Measurements from ENCODE around the gene SLC6A7. TPM values are rescaled to one million over a fixed set of nuclear protein-coding genes. Genes with fewer than 3 reads are reported as not detected.

The SLC6A7 gene
- total RNA-seq, 4 donors from 2014 or later: not detected

DNA sequence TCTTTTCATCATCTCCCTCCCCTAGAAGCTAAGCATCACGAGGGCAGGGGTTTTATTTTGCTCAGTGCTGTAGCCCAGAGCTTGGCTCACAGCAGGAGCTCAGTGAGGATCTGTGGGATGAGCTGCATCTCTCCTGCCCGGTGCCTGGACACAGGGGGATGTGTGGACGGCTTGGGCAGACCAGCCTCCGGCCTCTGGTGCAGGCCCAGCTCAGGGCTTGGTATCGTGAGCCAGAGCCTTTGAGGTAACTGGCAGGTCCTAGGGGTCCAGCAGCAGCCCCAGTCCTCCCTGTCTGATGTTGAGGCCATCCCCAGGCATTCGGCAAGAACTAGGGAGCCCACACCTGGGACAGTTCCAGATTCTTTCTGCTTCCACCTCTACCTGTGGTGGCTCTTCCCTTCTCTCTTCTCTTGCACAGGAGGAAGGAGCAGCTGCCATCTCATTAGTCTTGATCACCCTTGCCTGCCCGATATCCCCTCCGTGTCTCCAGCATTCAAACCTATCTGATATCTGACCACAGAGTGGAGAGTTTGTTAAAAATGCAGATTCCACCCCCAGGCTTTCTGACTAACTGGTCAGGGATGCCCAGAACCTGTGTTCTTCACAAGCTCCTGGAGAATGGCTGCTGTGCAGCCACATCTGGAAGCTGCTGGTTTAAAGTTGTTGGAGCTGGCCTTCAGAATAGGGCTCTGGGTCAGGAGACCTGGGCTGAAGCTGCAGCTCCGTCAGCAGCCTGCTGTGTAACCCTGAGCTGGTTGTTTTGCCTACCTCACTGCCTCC is 7.9 kb upstream of the SLC6A7 start:
- Histone ChIP-seq H3K4me1 (peaks cover 0 to 29% (median 10%) of the 10 kb centered on the region in 4 donors), H3K4me3 (no peak overlapping the region), H3K9me3 (no peaks in the 10 kb centered on the region), H3K36me3 (no peaks in the 10 kb centered on the region), H3K27ac (peak overlapping the region in 3 of 4 donors; percentile 50 to 75 (median 67)), H3K27me3 (no peaks in the 10 kb centered on the region)
- no peak for DNase-seq (ENCODE audit: low spot score in 2 of 2)
- no peak for TF ChIP-seq POLR2A (IDR thresholded peaks at IDR 0.05)
- WGBS, 2 donors: 88 to 90% methylated on average over 9 of the region's 9 CpGs

DNA sequence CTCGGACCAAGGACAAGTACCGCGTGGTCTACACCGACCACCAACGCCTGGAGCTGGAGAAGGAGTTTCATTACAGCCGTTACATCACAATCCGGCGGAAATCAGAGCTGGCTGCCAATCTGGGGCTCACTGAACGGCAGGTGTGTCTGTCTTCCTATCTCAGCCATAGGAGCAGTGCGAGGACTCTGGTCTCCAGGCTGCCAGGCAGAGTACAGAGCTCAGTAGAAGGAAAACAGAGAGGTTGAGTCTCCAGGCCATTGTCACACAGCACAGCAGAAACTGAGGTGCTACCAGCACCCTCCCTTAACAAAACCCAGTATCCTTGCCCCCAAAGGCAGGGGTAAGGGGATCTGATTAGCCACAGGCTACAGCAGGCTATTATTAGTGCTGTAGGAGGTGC is 7.1 kb upstream of the SLC6A7 start:
- Histone ChIP-seq H3K9me3 (no peaks in the 10 kb centered on the region), H3K4me1 (peaks cover 0 to 22% (median 10%) of the 10 kb centered on the region in 4 donors), H3K27me3 (no peaks in the 10 kb centered on the region), H3K36me3 (no peaks in the 10 kb centered on the region), H3K27ac (peak overlapping the region in 1 of 4 donors; percentile 26), H3K4me3 (no peak overlapping the region)
- TF ChIP-seq POLR2A (IDR thresholded peaks at IDR 0.05) (no peak), EP300 (IDR thresholded peaks at IDR 0.05) (no peak)
- TF ChIP-seq, protein P1, sequence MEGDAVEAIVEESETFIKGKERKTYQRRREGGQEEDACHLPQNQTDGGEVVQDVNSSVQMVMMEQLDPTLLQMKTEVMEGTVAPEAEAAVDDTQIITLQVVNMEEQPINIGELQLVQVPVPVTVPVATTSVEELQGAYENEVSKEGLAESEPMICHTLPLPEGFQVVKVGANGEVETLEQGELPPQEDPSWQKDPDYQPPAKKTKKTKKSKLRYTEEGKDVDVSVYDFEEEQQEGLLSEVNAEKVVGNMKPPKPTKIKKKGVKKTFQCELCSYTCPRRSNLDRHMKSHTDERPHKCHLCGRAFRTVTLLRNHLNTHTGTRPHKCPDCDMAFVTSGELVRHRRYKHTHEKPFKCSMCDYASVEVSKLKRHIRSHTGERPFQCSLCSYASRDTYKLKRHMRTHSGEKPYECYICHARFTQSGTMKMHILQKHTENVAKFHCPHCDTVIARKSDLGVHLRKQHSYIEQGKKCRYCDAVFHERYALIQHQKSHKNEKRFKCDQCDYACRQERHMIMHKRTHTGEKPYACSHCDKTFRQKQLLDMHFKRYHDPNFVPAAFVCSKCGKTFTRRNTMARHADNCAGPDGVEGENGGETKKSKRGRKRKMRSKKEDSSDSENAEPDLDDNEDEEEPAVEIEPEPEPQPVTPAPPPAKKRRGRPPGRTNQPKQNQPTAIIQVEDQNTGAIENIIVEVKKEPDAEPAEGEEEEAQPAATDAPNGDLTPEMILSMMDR (IDR thresholded peaks at IDR 0.05): no peak
- 94 to 95% methylated on average over 10 of the region's 10 CpGs for WGBS, 2 donors
- DNase-seq (ENCODE audit: low spot score in 2 of 2): no peak

DNA sequence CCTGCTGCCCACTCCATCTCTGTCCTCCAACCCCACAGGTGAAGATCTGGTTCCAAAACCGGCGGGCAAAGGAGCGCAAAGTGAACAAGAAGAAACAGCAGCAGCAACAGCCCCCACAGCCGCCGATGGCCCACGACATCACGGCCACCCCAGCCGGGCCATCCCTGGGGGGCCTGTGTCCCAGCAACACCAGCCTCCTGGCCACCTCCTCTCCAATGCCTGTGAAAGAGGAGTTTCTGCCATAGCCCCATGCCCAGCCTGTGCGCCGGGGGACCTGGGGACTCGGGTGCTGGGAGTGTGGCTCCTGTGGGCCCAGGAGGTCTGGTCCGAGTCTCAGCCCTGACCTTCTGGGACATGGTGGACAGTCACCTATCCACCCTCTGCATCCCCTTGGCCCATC is 6.4 kb upstream of the SLC6A7 start:
- Histone ChIP-seq H3K27ac (no peak overlapping the region), H3K9me3 (no peaks in the 10 kb centered on the region), H3K27me3 (peaks cover 0 to 5% of the 10 kb centered on the region in 2 donors), H3K36me3 (no peaks in the 10 kb centered on the region), H3K4me1 (peaks cover 0 to 22% (median 10%) of the 10 kb centered on the region in 4 donors), H3K4me3 (no peak overlapping the region)
- DNase-seq (ENCODE audit: low spot score in 2 of 2): no peak
- 91 to 99% methylated on average over 9 to 11 of the region's 12 CpGs for WGBS, 2 donors
- TF ChIP-seq POLR2A (IDR thresholded peaks at IDR 0.05) (no peak), EP300 (IDR thresholded peaks at IDR 0.05) (no peak)
- TF ChIP-seq, protein P1 (IDR thresholded peaks at IDR 0.05): no peak

DNA sequence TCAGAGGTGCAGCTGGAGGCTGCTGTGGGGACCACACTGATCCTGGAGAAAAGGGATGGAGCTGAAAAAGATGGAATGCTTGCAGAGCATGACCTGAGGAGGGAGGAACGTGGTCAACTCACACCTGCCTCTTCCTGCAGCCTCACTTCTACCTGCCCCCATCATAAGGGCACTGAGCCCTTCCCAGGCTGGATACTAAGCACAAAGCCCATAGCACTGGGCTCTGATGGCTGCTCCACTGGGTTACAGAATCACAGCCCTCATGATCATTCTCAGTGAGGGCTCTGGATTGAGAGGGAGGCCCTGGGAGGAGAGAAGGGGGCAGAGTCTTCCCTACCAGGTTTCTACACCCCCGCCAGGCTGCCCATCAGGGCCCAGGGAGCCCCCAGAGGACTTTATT is 5.9 kb upstream of the SLC6A7 start:
- TF ChIP-seq EP300 (IDR thresholded peaks at IDR 0.05) (no peak), POLR2A (IDR thresholded peaks at IDR 0.05) (no peak)
- TF ChIP-seq, protein P1 (IDR thresholded peaks at IDR 0.05): no peak
- Histone ChIP-seq H3K36me3 (no peaks in the 10 kb centered on the region), H3K27me3 (peaks cover 0 to 11% of the 10 kb centered on the region in 2 donors), H3K9me3 (no peaks in the 10 kb centered on the region), H3K4me1 (peaks cover 0 to 22% (median 10%) of the 10 kb centered on the region in 4 donors), H3K27ac (peak overlapping the region in 1 of 4 donors; percentile 12), H3K4me3 (no peak overlapping the region)
- WGBS, 2 donors: 75 to 80% methylated on average over 2 of the region's 2 CpGs
- DNase-seq (ENCODE audit: low spot score in 2 of 2): no peak

DNA sequence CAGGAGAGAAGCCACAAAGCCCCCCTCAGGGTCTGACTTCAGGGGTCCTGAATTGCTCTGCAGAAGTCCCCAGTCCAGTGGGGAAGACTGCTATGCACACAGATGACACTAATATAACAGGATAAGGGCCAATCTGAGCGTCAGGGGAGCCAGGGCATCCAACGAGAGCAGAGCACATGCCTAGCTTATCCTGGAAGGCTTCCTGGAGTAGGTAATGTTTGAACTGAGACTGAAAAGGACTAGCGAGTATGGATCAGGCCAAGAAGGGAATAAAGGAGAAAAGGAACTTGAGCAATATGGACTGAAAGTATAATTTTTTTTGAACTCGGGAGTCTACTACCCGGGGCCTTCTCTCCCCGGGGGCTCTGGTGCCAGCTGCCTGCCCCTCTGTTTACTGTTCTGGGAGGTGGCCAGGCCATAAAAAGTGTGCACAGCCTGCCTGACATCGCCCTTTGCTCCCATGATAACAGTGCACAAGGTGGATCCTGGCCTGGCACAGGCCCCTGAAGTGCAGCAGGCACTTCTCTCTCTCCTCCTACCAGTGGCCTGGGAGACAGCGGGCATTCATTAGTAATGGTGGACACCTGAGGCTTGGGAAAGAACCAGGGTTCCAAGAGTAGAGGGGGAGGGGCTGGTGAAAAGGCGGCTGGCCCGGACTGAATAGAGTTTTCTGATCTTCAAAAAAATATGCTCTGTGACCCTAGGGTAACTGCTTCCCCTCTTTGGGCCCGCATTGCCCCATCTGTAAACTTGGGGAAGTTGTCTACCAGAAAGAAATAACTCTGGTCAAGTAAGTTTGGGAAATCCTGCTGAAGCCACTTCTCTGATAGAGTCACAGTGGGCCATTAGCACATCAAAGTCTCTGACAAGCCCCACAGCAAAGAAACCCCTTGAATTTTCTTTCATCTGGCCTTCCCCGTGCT is 4.6 kb upstream of the SLC6A7 start:
- no peaks in the 10 kb centered on the region for H3K9me3 ChIP-seq
- peak overlapping the region in 1 of 4 donors; percentile 34 for H3K27ac ChIP-seq
- TF ChIP-seq, protein P1 (IDR thresholded peaks at IDR 0.05): no peak
- TF ChIP-seq POLR2A (IDR thresholded peaks at IDR 0.05): no peak
- no peak for TF ChIP-seq EP300 (IDR thresholded peaks at IDR 0.05)
- no peak for DNase-seq (ENCODE audit: low spot score in 2 of 2)
- 73 to 86% methylated on average over 12 of the region's 12 CpGs for WGBS, 2 donors
- H3K4me1 ChIP-seq: peaks cover 0 to 23% (median 4%) of the 10 kb centered on the region in 4 donors
- H3K27me3 ChIP-seq: peaks cover 0 to 23% of the 10 kb centered on the region in 2 donors
- no peak overlapping the region for H3K4me3 ChIP-seq
- H3K36me3 ChIP-seq: no peaks in the 10 kb centered on the region

Measured in tibial nerve (tissue), 4 donors.